Activated CD4-positive, alpha-beta memory T cell treated with anti-CD3 and anti-CD28 coated beads, Interleukin-2, amount 10 ng/mL, durations not matched to agents 7 days and 5 days (primary cell): Measurements from ENCODE around the gene MAD1L1. TPM values are rescaled to one million over a fixed set of nuclear protein-coding genes. Genes with fewer than 3 reads are reported as not detected.

Source experiments
- CTCF ChIA-PET: fragments of 350-600 bp; sonication (Branson Sonifier 250); formaldehyde crosslinking; loops from one replicate; lab custom pipeline; 2021; ENCODE audit warnings: antibody characterized with exemption, inconsistent platforms; lab: Charles Lee
- POLR2A ChIA-PET: fragments of 350-600 bp; sonication (Branson Sonifier 250); formaldehyde crosslinking; loops from one replicate; lab custom pipeline; 2021; ENCODE audit warnings: antibody characterized with exemption; lab: Charles Lee
- DNase-seq: peaks from one replicate; pipeline ENCODE4 v3.0.0-alpha.2; 2020
- H3K27ac Mint-ChIP-seq: one replicate; pipeline ENCODE4 v1.8.0; 2021; ENCODE audit warnings: mild to moderate bottlenecking, mixed read lengths
- H3K27me3 Mint-ChIP-seq: one replicate; pipeline ENCODE4 v1.8.0; 2021; ENCODE audit warnings: mixed read lengths
- H3K36me3 Mint-ChIP-seq: one replicate; pipeline ENCODE4 v1.8.0; 2021; ENCODE audit warnings: low read depth, mixed read lengths
- H3K4me1 Mint-ChIP-seq: one replicate; pipeline ENCODE4 v1.8.0; 2021; ENCODE audit warnings: mixed read lengths
- H3K4me3 Mint-ChIP-seq: one replicate; pipeline ENCODE4 v1.8.0; 2021; ENCODE audit warnings: mild to moderate bottlenecking, mixed read lengths
- H3K9me3 Mint-ChIP-seq: one replicate; pipeline ENCODE4 v1.8.0; 2021; ENCODE audit warnings: mixed read lengths
- total RNA-seq, 2 experiments: library from RNA; stranded (reverse); gene quantifications; one replicate each; pipeline ENCODE4 v1.2.3, GENCODE V29; 2021

The MAD1L1 gene
- total RNA-seq, 2 experiments from 2014 or later, result 120 to 136 TPM

DNA sequence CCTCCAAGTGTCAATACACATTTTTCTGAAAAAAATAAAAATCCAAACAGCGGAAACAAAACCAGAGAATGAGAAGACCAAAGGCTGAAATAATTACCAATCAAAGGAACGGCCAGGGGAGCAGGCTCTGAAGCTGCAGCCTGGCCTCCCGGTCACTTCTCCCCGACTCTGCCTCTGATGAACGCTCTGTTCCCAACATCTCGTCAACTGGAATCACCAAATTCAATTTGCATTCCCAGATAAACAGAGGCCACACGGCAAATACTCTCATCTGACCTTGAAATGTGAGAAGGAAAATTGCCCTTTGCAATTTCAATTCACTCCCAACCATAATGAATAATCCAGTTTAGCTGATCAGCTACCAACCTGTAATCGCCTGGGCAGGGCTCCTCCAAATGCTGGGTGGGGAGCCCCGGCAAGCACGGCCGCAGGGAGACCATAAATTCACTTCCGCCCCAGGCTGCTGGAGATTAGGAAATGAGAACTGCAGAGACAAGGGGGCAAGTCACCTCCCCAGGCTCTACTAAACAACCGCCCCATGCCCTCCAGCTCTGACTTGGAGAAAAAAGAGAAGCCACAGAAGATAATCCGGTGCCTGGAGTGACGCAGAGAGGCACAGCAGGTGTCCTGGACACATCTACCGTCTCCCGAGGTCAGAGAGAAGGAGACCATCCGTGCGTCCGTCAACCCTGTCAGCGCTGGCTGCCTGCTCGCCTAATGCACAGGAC, 153.2 kb downstream of the MAD1L1 start:
- ChIA-PET CTCF (no interaction called here), POLR2A (no interaction called here)
- DNase-seq, result no peak
- H3K36me3 Mint-ChIP-seq, result no peaks in the 10 kb centered on the region
- H3K4me1 Mint-ChIP-seq, result no peaks in the 10 kb centered on the region
- H3K4me3 Mint-ChIP-seq, result no peak overlapping the region
- no peak overlapping the region for H3K27ac Mint-ChIP-seq
- no peaks in the 10 kb centered on the region for H3K9me3 Mint-ChIP-seq
- H3K27me3 Mint-ChIP-seq, result no peaks in the 10 kb centered on the region

DNA sequence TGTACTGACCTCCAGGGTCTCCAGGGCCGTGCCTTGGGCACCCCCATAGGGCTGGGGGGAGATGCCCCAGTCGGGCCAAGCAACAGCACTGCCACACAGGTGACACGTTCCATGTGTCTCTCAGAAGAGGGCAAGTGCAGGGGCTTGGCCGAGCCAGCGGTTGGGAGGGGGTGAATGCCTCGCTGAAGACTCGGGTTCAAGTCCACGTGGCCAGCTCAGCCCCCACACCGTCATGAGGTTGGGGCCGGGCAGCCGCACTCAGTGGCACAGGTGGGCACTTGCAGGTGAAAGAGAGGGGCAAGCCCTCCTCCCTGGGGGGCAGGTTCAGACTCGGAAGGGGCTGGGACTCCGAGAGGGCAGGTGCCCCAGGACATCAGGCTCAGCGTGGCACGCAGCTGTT, 153.8 kb downstream of the MAD1L1 start:
- H3K4me3 Mint-ChIP-seq, result no peak overlapping the region
- ChIA-PET POLR2A (no interaction called here), CTCF (no interaction called here)
- no peak for DNase-seq
- H3K27ac Mint-ChIP-seq, result no peak overlapping the region
- no peaks in the 10 kb centered on the region for H3K36me3 Mint-ChIP-seq
- H3K4me1 Mint-ChIP-seq, result no peaks in the 10 kb centered on the region
- H3K9me3 Mint-ChIP-seq, result no peaks in the 10 kb centered on the region
- no peaks in the 10 kb centered on the region for H3K27me3 Mint-ChIP-seq

DNA sequence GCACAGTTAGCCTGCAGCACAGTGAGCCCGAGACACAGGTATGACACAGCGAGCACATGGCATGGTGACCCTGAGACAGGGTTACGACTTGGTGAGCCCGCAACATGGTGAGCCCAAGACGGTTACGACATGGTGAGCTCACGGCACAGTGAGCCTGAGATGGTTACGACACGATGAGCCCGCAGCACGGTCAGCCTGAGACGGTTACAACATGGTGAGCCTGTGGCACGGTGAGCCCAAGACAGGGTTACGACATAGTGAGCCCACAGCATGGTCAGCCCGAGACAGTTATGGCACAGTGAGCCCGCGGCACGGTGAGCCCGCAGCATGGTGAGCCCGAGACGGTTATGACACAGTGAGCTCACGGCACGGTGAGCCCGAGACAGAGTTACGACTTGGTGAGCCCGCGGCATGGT, 156.1 kb downstream of the MAD1L1 start:
- DNase-seq, result no peak
- ChIA-PET CTCF (no interaction called here), POLR2A (no interaction called here)
- Mint-ChIP-seq H3K9me3 (no peaks in the 10 kb centered on the region), H3K36me3 (no peaks in the 10 kb centered on the region), H3K4me3 (no peak overlapping the region), H3K4me1 (no peaks in the 10 kb centered on the region), H3K27ac (no peak overlapping the region), H3K27me3 (no peaks in the 10 kb centered on the region)

- Mint-ChIP-seq H3K4me3 (no peak overlapping the region), H3K27ac (no peak overlapping the region), H3K4me1 (no peaks in the 10 kb centered on the region), H3K27me3 (no peaks in the 10 kb centered on the region), H3K9me3 (no peaks in the 10 kb centered on the region), H3K36me3 (no peaks in the 10 kb centered on the region)
- CTCF ChIA-PET, result no interaction called here
- POLR2A ChIA-PET, result no interaction called here
- no peak for DNase-seq
Observed at GRCh38 chr7:2075811-2076210, 156.9 kb downstream of the MAD1L1 start.

DNA sequence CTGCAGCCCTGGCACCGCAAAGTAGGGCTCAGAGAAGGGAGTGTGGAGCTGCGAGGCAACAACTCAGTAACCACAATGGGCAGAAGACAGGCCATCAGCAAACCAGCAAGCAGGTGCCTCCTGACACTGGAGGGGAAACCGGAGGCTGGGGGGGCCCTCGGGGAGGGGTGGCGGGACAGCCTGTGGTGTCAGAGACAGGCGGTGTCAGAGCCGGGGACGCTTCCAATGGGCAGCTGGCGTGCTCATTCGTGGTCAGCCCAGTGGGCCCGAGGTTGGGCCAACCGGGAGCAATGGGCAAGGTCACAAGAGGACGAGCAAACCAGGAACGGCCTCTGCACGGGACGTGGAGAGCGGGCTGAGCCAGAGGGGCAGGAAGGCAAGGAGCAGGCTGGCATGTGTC, 158.1 kb downstream of the MAD1L1 start:
- Mint-ChIP-seq H3K36me3 (no peaks in the 10 kb centered on the region), H3K27me3 (no peaks in the 10 kb centered on the region), H3K4me3 (no peak overlapping the region), H3K27ac (no peak overlapping the region), H3K9me3 (no peaks in the 10 kb centered on the region), H3K4me1 (no peaks in the 10 kb centered on the region)
- ChIA-PET CTCF (no interaction called here), POLR2A (no interaction called here)
- no peak for DNase-seq

DNA sequence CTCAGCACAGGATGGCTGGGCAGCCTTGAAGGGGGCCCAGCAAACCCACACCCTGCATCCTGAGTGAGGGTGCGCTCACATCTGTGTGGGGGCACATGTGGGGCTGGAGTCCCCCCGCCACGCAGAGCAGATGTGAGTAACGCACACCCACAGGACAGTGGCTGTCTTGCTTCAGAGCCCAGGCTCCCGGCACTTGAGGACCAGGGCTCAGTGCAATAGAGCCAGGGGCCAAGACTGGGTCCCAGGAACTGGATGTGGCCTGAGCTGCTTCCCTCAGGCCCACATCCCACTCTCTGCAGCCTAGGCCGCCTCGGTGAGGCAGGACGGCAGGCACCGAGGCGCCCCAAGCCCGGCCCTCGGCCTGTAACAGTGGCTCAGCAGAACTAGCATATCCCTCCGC, 159.9 kb downstream of the MAD1L1 start:
- ChIA-PET CTCF (no interaction called here), POLR2A (no interaction called here)
- Mint-ChIP-seq H3K4me3 (no peak overlapping the region), H3K27me3 (no peaks in the 10 kb centered on the region), H3K27ac (no peak overlapping the region), H3K9me3 (no peaks in the 10 kb centered on the region), H3K36me3 (no peaks in the 10 kb centered on the region), H3K4me1 (no peaks in the 10 kb centered on the region)
- no peak for DNase-seq

GRCh38 chr7:2072042-2072441, 160.7 kb downstream of the MAD1L1 start:
- no peak overlapping the region for H3K27ac Mint-ChIP-seq
- H3K9me3 Mint-ChIP-seq, result no peaks in the 10 kb centered on the region
- H3K4me3 Mint-ChIP-seq, result no peak overlapping the region
- ChIA-PET CTCF (no interaction called here), POLR2A (no interaction called here)
- no peaks in the 10 kb centered on the region for H3K36me3 Mint-ChIP-seq
- no peak for DNase-seq
- no peaks in the 10 kb centered on the region for H3K27me3 Mint-ChIP-seq
- no peaks in the 10 kb centered on the region for H3K4me1 Mint-ChIP-seq

DNA sequence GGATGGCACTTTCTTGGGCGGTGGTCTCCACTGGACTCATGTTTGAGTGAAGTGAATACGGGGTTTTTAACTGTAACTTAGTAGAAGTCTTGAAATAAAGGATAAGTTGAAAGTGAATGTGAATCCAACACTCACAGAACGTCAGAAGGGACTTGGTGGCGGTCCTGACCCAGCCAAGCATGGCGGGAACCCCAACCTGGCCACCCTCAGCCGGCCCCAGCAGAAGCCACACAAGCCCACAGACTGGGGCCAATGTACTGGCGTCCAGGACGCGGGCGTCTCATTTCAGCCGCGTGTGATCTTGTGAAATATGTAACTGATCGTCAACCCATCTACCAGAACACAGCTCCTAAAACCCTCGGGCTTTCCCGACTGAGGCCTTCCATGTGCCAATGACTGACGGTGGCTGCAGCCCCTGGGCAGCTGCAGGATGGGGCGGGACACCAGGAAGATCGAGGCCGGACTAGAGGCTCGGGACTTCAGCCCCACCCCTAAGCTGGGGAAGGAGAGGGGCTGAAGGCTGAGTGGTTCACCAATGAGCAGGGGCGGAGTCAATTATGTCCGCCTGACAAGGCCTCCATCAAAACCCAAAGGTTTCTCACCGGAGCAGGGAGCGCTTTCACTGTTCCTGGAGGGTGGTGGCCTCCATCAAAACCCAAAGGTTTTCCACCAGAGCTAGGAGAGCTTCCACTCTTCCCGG, 161.5 kb downstream of the MAD1L1 start:
- DNase-seq, result no peak
- ChIA-PET CTCF (no interaction called here), POLR2A (no interaction called here)
- no peaks in the 10 kb centered on the region for H3K9me3 Mint-ChIP-seq
- H3K27me3 Mint-ChIP-seq, result no peaks in the 10 kb centered on the region
- no peak overlapping the region for H3K27ac Mint-ChIP-seq
- H3K4me3 Mint-ChIP-seq, result no peak overlapping the region
- peaks cover 5% of the 10 kb centered on the region for H3K4me1 Mint-ChIP-seq
- no peaks in the 10 kb centered on the region for H3K36me3 Mint-ChIP-seq

- no peak for DNase-seq
- H3K36me3 Mint-ChIP-seq, result no peaks in the 10 kb centered on the region
- no peak overlapping the region for H3K27ac Mint-ChIP-seq
- H3K27me3 Mint-ChIP-seq, result no peaks in the 10 kb centered on the region
- H3K9me3 Mint-ChIP-seq, result no peaks in the 10 kb centered on the region
- CTCF ChIA-PET, result interaction anchor here (0.6 kb wide), 1 partner anchor 312 kb away, joined by 5 read pairs; no protein-coding TSS in a partner anchor
- no peak overlapping the region for H3K4me3 Mint-ChIP-seq
- H3K4me1 Mint-ChIP-seq, result peaks cover 7% of the 10 kb centered on the region
- POLR2A ChIA-PET, result no interaction called here
Observed at GRCh38 chr7:2070151-2070763, 162.5 kb downstream of the MAD1L1 start.

GRCh38 chr7:2069472-2069860, 163.3 kb downstream of the MAD1L1 start:
- no peak for DNase-seq
- H3K36me3 Mint-ChIP-seq, result no peaks in the 10 kb centered on the region
- no peaks in the 10 kb centered on the region for H3K27me3 Mint-ChIP-seq
- ChIA-PET CTCF (no interaction called here), POLR2A (no interaction called here)
- H3K4me1 Mint-ChIP-seq, result peaks cover 7% of the 10 kb centered on the region
- H3K9me3 Mint-ChIP-seq, result no peaks in the 10 kb centered on the region
- H3K27ac Mint-ChIP-seq, result no peak overlapping the region
- H3K4me3 Mint-ChIP-seq, result no peak overlapping the region

GRCh38 chr7:2068693-2069471, 163.9 kb downstream of the MAD1L1 start:
- no peaks in the 10 kb centered on the region for H3K36me3 Mint-ChIP-seq
- ChIA-PET CTCF (no interaction called here), POLR2A (no interaction called here)
- no peak for DNase-seq
- no peak overlapping the region for H3K4me3 Mint-ChIP-seq
- no peak overlapping the region for H3K27ac Mint-ChIP-seq
- H3K27me3 Mint-ChIP-seq, result no peaks in the 10 kb centered on the region
- peaks cover 7% of the 10 kb centered on the region for H3K4me1 Mint-ChIP-seq
- no peaks in the 10 kb centered on the region for H3K9me3 Mint-ChIP-seq

DNA sequence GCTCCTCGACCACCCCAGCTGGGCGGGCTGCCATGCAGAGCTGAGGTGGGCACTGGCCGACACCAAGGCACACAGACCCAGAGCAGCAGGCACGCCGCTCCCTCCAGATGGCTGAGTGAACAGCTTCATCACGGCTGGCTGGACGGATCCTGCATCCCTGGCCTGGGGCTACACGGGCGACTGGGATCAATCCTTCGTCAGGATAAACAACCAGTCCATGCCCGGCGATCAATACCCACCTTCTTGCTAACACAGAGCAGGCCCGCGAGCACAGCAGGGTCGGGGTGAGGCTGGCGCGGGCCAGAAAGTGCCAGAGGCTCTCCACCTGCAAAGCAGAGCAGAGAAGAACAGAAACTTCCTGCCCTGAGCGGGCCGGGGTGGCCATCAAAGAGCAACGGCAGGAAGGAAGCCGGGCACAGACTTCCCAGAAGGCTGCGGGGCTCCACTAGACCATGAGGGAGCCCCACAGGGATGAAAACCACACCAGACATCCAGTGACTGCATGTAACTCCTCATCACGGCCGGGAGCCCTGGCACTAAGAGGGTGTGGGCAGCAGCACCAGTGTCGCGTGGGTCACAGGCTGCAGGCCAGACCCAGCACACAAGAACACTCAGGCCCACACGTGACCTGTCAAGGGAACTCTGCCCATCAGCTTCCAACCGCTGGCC, 166.4 kb downstream of the MAD1L1 start:
- DNase-seq, result peak; percentile 26
- POLR2A ChIA-PET, result no interaction called here
- H3K27ac Mint-ChIP-seq, result peak overlapping the region; percentile 52

GRCh38 chr7:2065528-2065927, 167.2 kb downstream of the MAD1L1 start:
- POLR2A ChIA-PET, result no interaction called here
- DNase-seq, result no peak

More for the DNA sequence above, 166.4 kb downstream of the MAD1L1 start:
- no peaks in the 10 kb centered on the region for H3K9me3 Mint-ChIP-seq
- no peaks in the 10 kb centered on the region for H3K36me3 Mint-ChIP-seq
- no peak overlapping the region for H3K4me3 Mint-ChIP-seq
- no peaks in the 10 kb centered on the region for H3K27me3 Mint-ChIP-seq
- H3K4me1 Mint-ChIP-seq, result peaks cover 12% of the 10 kb centered on the region
- CTCF ChIA-PET, result no interaction called here

More at GRCh38 chr7:2065528-2065927, 167.2 kb downstream of the MAD1L1 start:
- CTCF ChIA-PET, result no interaction called here
- Mint-ChIP-seq H3K4me3 (no peak overlapping the region), H3K36me3 (peaks cover 3% of the 10 kb centered on the region), H3K27ac (no peak overlapping the region), H3K9me3 (peaks cover 3% of the 10 kb centered on the region), H3K27me3 (no peaks in the 10 kb centered on the region), H3K4me1 (peaks cover 12% of the 10 kb centered on the region)
